A204.1 (cell line): ENCODE results near the gene FAF1.
"Not testable (repeated sequence)": the region's sequence is repeated elsewhere in the genome, so short reads cannot be mapped to it uniquely, and the experiment has no call there.

Experiments
- FAIRE-seq: peaks from 2 replicates; lab custom pipeline; 2012; peaks lifted over from hg19 to GRCh38; lab: Jason Lieb, UNC

The FAF1 gene

GRCh38 chr1:50548243-50548642 is 411.8 kb downstream of the FAF1 start:
- no peak for FAIRE-seq

GRCh38 chr1:50542362-50542761 is 417.7 kb downstream of the FAF1 start:
- FAIRE-seq: no peak

- no peak for FAIRE-seq
These were observed 421.6 kb downstream of the FAF1 start for GRCh38 chr1:50538476-50538875.

GRCh38 chr1:50531601-50532000 is 428.5 kb downstream of the FAF1 start:
- no peak for FAIRE-seq

- no peak for FAIRE-seq
These were observed 429.0 kb downstream of the FAF1 start for GRCh38 chr1:50531027-50531426.

GRCh38 chr1:50529510-50529909 is 430.6 kb downstream of the FAF1 start:
- no peak for FAIRE-seq

- FAIRE-seq: not testable (repeated sequence)
These were observed 432.1 kb downstream of the FAF1 start for GRCh38 chr1:50527987-50528320.

- FAIRE-seq: no peak
These were observed 432.6 kb downstream of the FAF1 start for GRCh38 chr1:50527249-50527986.

- no peak for FAIRE-seq
These were observed 433.6 kb downstream of the FAF1 start for GRCh38 chr1:50526431-50526830.

GRCh38 chr1:50523548-50523947 is 436.5 kb downstream of the FAF1 start:
- FAIRE-seq: no peak

GRCh38 chr1:50522691-50523342 is 437.2 kb downstream of the FAF1 start:
- FAIRE-seq: no peak

GRCh38 chr1:50521703-50522102 is 438.4 kb downstream of the FAF1 start:
- no peak for FAIRE-seq

- FAIRE-seq: no peak
These were observed 442.6 kb downstream of the FAF1 start for GRCh38 chr1:50517488-50517887.

- FAIRE-seq: no peak
These were observed 444.0 kb downstream of the FAF1 start for GRCh38 chr1:50516056-50516455.

GRCh38 chr1:50508040-50508586 is 452.0 kb downstream of the FAF1 start:
- no peak for FAIRE-seq

GRCh38 chr1:50505427-50505826 is 454.6 kb downstream of the FAF1 start:
- FAIRE-seq: no peak

GRCh38 chr1:50503515-50503914 is 456.6 kb downstream of the FAF1 start:
- FAIRE-seq: no peak

- no peak for FAIRE-seq
These were observed 457.9 kb downstream of the FAF1 start for GRCh38 chr1:50502147-50502546.

GRCh38 chr1:50497007-50497406 is 463.1 kb downstream of the FAF1 start:
- no peak for FAIRE-seq

GRCh38 chr1:50493710-50494109 is 466.4 kb downstream of the FAF1 start:
- no peak for FAIRE-seq

GRCh38 chr1:50492142-50492541 is 467.9 kb downstream of the FAF1 start:
- FAIRE-seq: no peak

- FAIRE-seq: no peak
These were observed 468.9 kb downstream of the FAF1 start for GRCh38 chr1:50491142-50491541.

GRCh38 chr1:50490640-50491039 is 469.4 kb downstream of the FAF1 start:
- no peak for FAIRE-seq

- no peak for FAIRE-seq
These were observed 471.2 kb downstream of the FAF1 start for GRCh38 chr1:50488876-50489275.
